Ishikawa (cell line): ENCODE results near the gene NLN.

Experiments
- CEBPB ChIP-seq: IDR thresholded peaks from 2 replicates; pipeline ENCODE4 v1.6.1; 2012
- CREB1 ChIP-seq: IDR thresholded peaks from 2 replicates; pipeline ENCODE4 v1.6.1; 2012; ENCODE audit warnings: low read depth
- EGR1 ChIP-seq: IDR thresholded peaks from 2 replicates; pipeline ENCODE4 v1.6.1; 2012
- EP300 ChIP-seq: IDR thresholded peaks from 2 replicates; pipeline ENCODE4 v1.6.1; 2012; ENCODE audit warnings: borderline replicate concordance
- FOXM1 ChIP-seq: IDR thresholded peaks from 2 replicates; pipeline ENCODE4 v1.6.1; 2012; ENCODE audit warnings: low read depth, borderline replicate concordance
- MAX ChIP-seq: IDR thresholded peaks from 2 replicates; pipeline ENCODE4 v1.6.1; 2012
- NFIC ChIP-seq: IDR thresholded peaks from 2 replicates; pipeline ENCODE4 v1.6.1; 2012
- RAD21 ChIP-seq: IDR thresholded peaks from 2 replicates; pipeline ENCODE4 v1.6.1; 2012; ENCODE audit warnings: low read depth
- REST ChIP-seq: IDR thresholded peaks from 2 replicates; pipeline ENCODE4 v1.6.1; 2012; ENCODE audit warnings: low read depth, mild to moderate bottlenecking
- TAF1 ChIP-seq: IDR thresholded peaks from 2 replicates; pipeline ENCODE4 v1.6.1; 2012; ENCODE audit warnings: low read depth, mild to moderate bottlenecking
- TCF12 ChIP-seq: IDR thresholded peaks from 2 replicates; pipeline ENCODE4 v1.6.1; 2012; ENCODE audit warnings: low read depth
- TEAD4 ChIP-seq: IDR thresholded peaks from 2 replicates; pipeline ENCODE4 v1.6.1; 2012
- USF1 ChIP-seq: IDR thresholded peaks from 2 replicates; pipeline ENCODE4 v1.6.1; 2012
- YY1 ChIP-seq: IDR thresholded peaks from 2 replicates; pipeline ENCODE4 v1.6.1; 2012; ENCODE audit warnings: low read depth
- ZBTB7A ChIP-seq: IDR thresholded peaks from 2 replicates; pipeline ENCODE4 v1.6.1; 2012; ENCODE audit warnings: low read depth

The NLN gene

GRCh38 chr5:65749221-65749844, 27.3 kb downstream of the NLN start:
- no peak for TF ChIP-seq ZBTB7A

- no peak for TF ChIP-seq CREB1
- no peak for TF ChIP-seq MAX
- no peak for TF ChIP-seq RAD21
- no peak for TF ChIP-seq EGR1
- TF ChIP-seq TAF1, result no peak
- no peak for TF ChIP-seq CEBPB
- TF ChIP-seq EP300, result no peak
- TF ChIP-seq YY1, result no peak
- no peak for TF ChIP-seq USF1
- TF ChIP-seq ZBTB7A, result no peak
- TF ChIP-seq TEAD4, result no peak
- no peak for TF ChIP-seq FOXM1
- TF ChIP-seq NFIC, result no peak
- TF ChIP-seq REST, result no peak
- TF ChIP-seq TCF12, result no peak
Measured at GRCh38 chr5:65749956-65750355, 28.0 kb downstream of the NLN start.

GRCh38 chr5:65750938-65751337, 28.9 kb downstream of the NLN start:
- TF ChIP-seq ZBTB7A (no peak), TEAD4 (no peak), TAF1 (no peak), RAD21 (no peak), EP300 (no peak), CEBPB (no peak), USF1 (no peak), EGR1 (no peak), TCF12 (no peak), YY1 (no peak), CREB1 (no peak), NFIC (no peak), FOXM1 (no peak), MAX (no peak), REST (no peak)

- TF ChIP-seq RAD21, result no peak
- TF ChIP-seq TAF1, result no peak
- no peak for TF ChIP-seq TEAD4
- no peak for TF ChIP-seq REST
- TF ChIP-seq CEBPB, result no peak
- TF ChIP-seq USF1, result no peak
- TF ChIP-seq FOXM1, result no peak
- TF ChIP-seq MAX, result no peak
- no peak for TF ChIP-seq NFIC
- TF ChIP-seq TCF12, result no peak
- no peak for TF ChIP-seq YY1
- TF ChIP-seq CREB1, result no peak
- TF ChIP-seq EGR1, result no peak
- TF ChIP-seq EP300, result no peak
- no peak for TF ChIP-seq ZBTB7A
Measured at GRCh38 chr5:65753189-65753588, 31.2 kb downstream of the NLN start.
